Mammary epithelial cell (primary cell): Measurements from ENCODE around the gene SIRPA.

Experiments
- CTCF ChIP-seq, 2 donors: IDR thresholded peaks in 1 of 2; conservative IDR thresholded peaks in 1 of 2; 2 replicates each; pipeline ENCODE4 v1.5.1; 2011 to 2012; ENCODE audit warnings: inconsistent platforms in 2 of 2, low read length in 2 of 2, mild to moderate bottlenecking in 2 of 2, control low read depth in 1 of 2, low read depth in 1 of 2; ENCODE audit not compliant: insufficient read depth in 1 of 2; ENCODE audit errors: extremely low read depth in 1 of 2
- EZH2 ChIP-seq: IDR thresholded peaks from 2 replicates; pipeline ENCODE4 v1.6.1; 2012; ENCODE audit warnings: low read length, inconsistent platforms, borderline replicate concordance

GRCh38 chr20:1905009-1905408, 9.8 kb downstream of the SIRPA start:
- TF ChIP-seq CTCF (conservative IDR thresholded peaks at IDR 0.05 in 1 of 2, IDR thresholded peaks at IDR 0.05 in 1 of 2; ENCODE audit: extremely low read depth in 1 of 2, insufficient read depth in 1 of 2, low read depth in 1 of 2, low read length in 2 of 2) = no peak
- no peak for TF ChIP-seq EZH2
